ENCODE measurements around the gene RFNG. TPM values are rescaled to one million over a fixed set of nuclear protein-coding genes. Genes with fewer than 3 reads are reported as not detected.

The RFNG gene
- total RNA-seq, 1 donor = 33.3 TPM

- no peak for DNase-seq (ENCODE audit: low read depth)
- H3K4me3 ChIP-seq (ENCODE audit: low read depth, low read length) = no peak overlapping the region
- TF ChIP-seq, protein P1, sequence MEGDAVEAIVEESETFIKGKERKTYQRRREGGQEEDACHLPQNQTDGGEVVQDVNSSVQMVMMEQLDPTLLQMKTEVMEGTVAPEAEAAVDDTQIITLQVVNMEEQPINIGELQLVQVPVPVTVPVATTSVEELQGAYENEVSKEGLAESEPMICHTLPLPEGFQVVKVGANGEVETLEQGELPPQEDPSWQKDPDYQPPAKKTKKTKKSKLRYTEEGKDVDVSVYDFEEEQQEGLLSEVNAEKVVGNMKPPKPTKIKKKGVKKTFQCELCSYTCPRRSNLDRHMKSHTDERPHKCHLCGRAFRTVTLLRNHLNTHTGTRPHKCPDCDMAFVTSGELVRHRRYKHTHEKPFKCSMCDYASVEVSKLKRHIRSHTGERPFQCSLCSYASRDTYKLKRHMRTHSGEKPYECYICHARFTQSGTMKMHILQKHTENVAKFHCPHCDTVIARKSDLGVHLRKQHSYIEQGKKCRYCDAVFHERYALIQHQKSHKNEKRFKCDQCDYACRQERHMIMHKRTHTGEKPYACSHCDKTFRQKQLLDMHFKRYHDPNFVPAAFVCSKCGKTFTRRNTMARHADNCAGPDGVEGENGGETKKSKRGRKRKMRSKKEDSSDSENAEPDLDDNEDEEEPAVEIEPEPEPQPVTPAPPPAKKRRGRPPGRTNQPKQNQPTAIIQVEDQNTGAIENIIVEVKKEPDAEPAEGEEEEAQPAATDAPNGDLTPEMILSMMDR (IDR thresholded peaks at IDR 0.05; ENCODE audit: insufficient read depth, low read length) = no peak
These were observed 52.7 kb downstream of the RFNG start for GRCh38 chr17:81998691-81999438.

DNA sequence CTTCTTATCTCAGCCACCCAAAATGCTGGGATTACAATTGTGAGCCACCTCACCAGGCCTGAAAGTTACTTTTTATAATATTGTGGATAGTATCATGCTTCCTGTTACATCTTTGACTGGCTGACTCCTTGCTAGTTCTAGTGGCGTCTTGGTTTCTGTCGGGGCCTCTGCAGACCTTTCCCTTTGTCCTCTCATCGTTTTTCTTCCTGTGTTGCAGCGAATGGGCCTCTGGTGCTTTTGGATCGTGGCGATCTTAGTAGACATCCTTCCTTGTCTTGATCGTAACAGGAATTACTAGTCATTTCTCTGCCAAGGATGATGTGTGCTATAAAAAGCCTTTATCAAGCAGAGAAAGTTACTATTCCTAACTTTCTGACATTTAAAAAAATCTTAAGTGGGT lies 53.4 kb downstream of the RFNG start:
- TF ChIP-seq, protein P1 (IDR thresholded peaks at IDR 0.05; ENCODE audit: insufficient read depth, low read length) = no peak
- no peak overlapping the region for H3K4me3 ChIP-seq (ENCODE audit: low read depth, low read length)
- no peak for DNase-seq (ENCODE audit: low read depth)

Other genes starting within 250 kb of the RFNG start
- not detected in 2 replicates for gene GCGR, start 247.7 kb downstream of the RFNG start, total RNA-seq (ENCODE audit: low replicate concordance)
- gene MCRIP1, start 218.5 kb downstream of the RFNG start, total RNA-seq (ENCODE audit: low replicate concordance) = 130 and 195 TPM in 2 replicates
- gene PPP1R27, start 216.8 kb downstream of the RFNG start, total RNA-seq (ENCODE audit: low replicate concordance) = not detected in 2 replicates
- gene P4HB, start 191.3 kb downstream of the RFNG start, total RNA-seq (ENCODE audit: low replicate concordance) = 763 and 1,500 TPM in 2 replicates
- 95.1 and 149 TPM in 2 replicates for gene ARHGDIA, start 180.5 kb downstream of the RFNG start, total RNA-seq (ENCODE audit: low replicate concordance)
- gene ALYREF, start 160.2 kb downstream of the RFNG start, total RNA-seq (ENCODE audit: low replicate concordance) = 43.6 and 77.3 TPM in 2 replicates
- 172 and 178 TPM in 2 replicates for gene ANAPC11, start 160.1 kb downstream of the RFNG start, total RNA-seq (ENCODE audit: low replicate concordance)
- 1.3 and 1.4 TPM in 2 replicates for gene NPB, start 149.6 kb downstream of the RFNG start, total RNA-seq (ENCODE audit: low replicate concordance)
- 20.3 and 36.7 TPM in 2 replicates for gene PCYT2, start 140.4 kb downstream of the RFNG start, total RNA-seq (ENCODE audit: low replicate concordance)
- gene SIRT7, start 133.6 kb downstream of the RFNG start, total RNA-seq (ENCODE audit: low replicate concordance) = 12.7 and 18.1 TPM in 2 replicates
- 19.1 and 28.0 TPM in 2 replicates for gene MAFG, start 124.1 kb downstream of the RFNG start, total RNA-seq (ENCODE audit: low replicate concordance)
- 16.9 and 91.0 TPM in 2 replicates for gene PYCR1, start 114.5 kb downstream of the RFNG start, total RNA-seq (ENCODE audit: low replicate concordance)
- not detected in 2 replicates for gene MYADML2, start 104.6 kb downstream of the RFNG start, total RNA-seq (ENCODE audit: low replicate concordance)
- 0.09 TPM in 1 of 2 replicates, not detected in the other for gene NOTUM, start 90.6 kb downstream of the RFNG start, total RNA-seq (ENCODE audit: low replicate concordance)
- gene ASPSCR1, start 74.2 kb downstream of the RFNG start, total RNA-seq (ENCODE audit: low replicate concordance) = 23.6 and 37.0 TPM in 2 replicates
- 27.6 and 41.8 TPM in 2 replicates for gene CENPX, start 28.9 kb downstream of the RFNG start, total RNA-seq (ENCODE audit: low replicate concordance)
- gene LRRC45, start 28.5 kb downstream of the RFNG start, total RNA-seq (ENCODE audit: low replicate concordance) = 15.5 and 22.0 TPM in 2 replicates
- gene RAC3, start 20.1 kb downstream of the RFNG start, total RNA-seq (ENCODE audit: low replicate concordance) = 6.2 and 13.5 TPM in 2 replicates
- 29.3 and 101 TPM in 2 replicates for gene DCXR, start 14.1 kb downstream of the RFNG start, total RNA-seq (ENCODE audit: low replicate concordance)
- gene GPS1, start 87 bp upstream of the RFNG start, total RNA-seq (ENCODE audit: low replicate concordance) = 77.5 and 85.5 TPM in 2 replicates
- gene DUS1L, start 14.0 kb upstream of the RFNG start, total RNA-seq (ENCODE audit: low replicate concordance) = 33.8 and 62.3 TPM in 2 replicates
- gene FASN, start 46.4 kb upstream of the RFNG start, total RNA-seq (ENCODE audit: low replicate concordance) = 65.2 and 100 TPM in 2 replicates
- 15.2 and 37.4 TPM in 2 replicates for gene CCDC57, start 161.0 kb upstream of the RFNG start, total RNA-seq (ENCODE audit: low replicate concordance)
- 13.0 and 44.6 TPM in 2 replicates for gene SLC16A3, start 177.2 kb upstream of the RFNG start, total RNA-seq (ENCODE audit: low replicate concordance)
- 28.9 and 52.7 TPM in 2 replicates for gene CSNK1D, start 221.9 kb upstream of the RFNG start, total RNA-seq (ENCODE audit: low replicate concordance)